Measurements from ENCODE around the gene GNAI3. TPM values are rescaled to one million over a fixed set of nuclear protein-coding genes. Genes with fewer than 3 reads are reported as not detected.

Gene GNAI3
- total and polyA plus RNA-seq, 2 donors (not counting 1 experiment from before 2014, with no cell fraction given): 11.4 to 14.4 TPM

- Histone ChIP-seq H4K20me1 (ENCODE audit: control insufficient read depth, extremely low read depth, insufficient read depth, low read length) (no peaks in the 10 kb centered on the region), H3K79me2 (ENCODE audit: control insufficient read depth, insufficient read depth, low read length) (no peaks in the 10 kb centered on the region), H3K27ac (ENCODE audit: insufficient read depth, low read length) (no peak overlapping the region), H3K4me1 (ENCODE audit: control insufficient read depth, extremely low read depth, insufficient read depth, low read length) (no peaks in the 10 kb centered on the region), H3K27me3 (ENCODE audit: control insufficient read depth, insufficient read depth, low read length) (peaks cover 25% of the 10 kb centered on the region), H3K4me3 (replicated peaks in 1 of 4; ENCODE audit: control extremely low read depth in 1 of 4, insufficient read depth in 1 of 4, low read depth in 3 of 4, low read length in 4 of 4) (no peak overlapping the region), H3K36me3 (ENCODE audit: control insufficient read depth, insufficient read depth, low read length) (no peaks in the 10 kb centered on the region), H3K4me2 (ENCODE audit: extremely low read depth, insufficient read depth, low read length) (no peak overlapping the region), H2AFZ (ENCODE audit: low read length) (no peak overlapping the region), H3K9ac (ENCODE audit: insufficient read depth, low read length) (no peak overlapping the region), H3K9me3 (ENCODE audit: control insufficient read depth, insufficient read depth, low read depth, low read length) (no peaks in the 10 kb centered on the region)
- TF ChIP-seq CTCF (conservative IDR thresholded peaks at IDR 0.05 in 1 of 2, IDR thresholded peaks at IDR 0.05 in 1 of 2; ENCODE audit: low read depth in 1 of 2, low read length in 2 of 2): no peak
- no peak for TF ChIP-seq EZH2 (IDR thresholded peaks at IDR 0.05; ENCODE audit: low read length, missing control alignments)
- peak in 1 of 2 donors; percentile 67 for DNase-seq (ENCODE audit: low read depth in 2 of 2)
Measured at GRCh38 chr1:109523706-109524105, 24.7 kb upstream of the GNAI3 start.

- Histone ChIP-seq H3K36me3 (ENCODE audit: control insufficient read depth, insufficient read depth, low read length) (no peaks in the 10 kb centered on the region), H3K9me3 (ENCODE audit: control insufficient read depth, insufficient read depth, low read depth, low read length) (no peaks in the 10 kb centered on the region), H4K20me1 (ENCODE audit: control insufficient read depth, extremely low read depth, insufficient read depth, low read length) (no peaks in the 10 kb centered on the region), H3K79me2 (ENCODE audit: control insufficient read depth, insufficient read depth, low read length) (no peaks in the 10 kb centered on the region), H3K27me3 (ENCODE audit: control insufficient read depth, insufficient read depth, low read length) (peaks cover 14% of the 10 kb centered on the region), H3K4me2 (ENCODE audit: extremely low read depth, insufficient read depth, low read length) (no peak overlapping the region), H2AFZ (ENCODE audit: low read length) (no peak overlapping the region), H3K9ac (ENCODE audit: insufficient read depth, low read length) (no peak overlapping the region), H3K27ac (ENCODE audit: insufficient read depth, low read length) (no peak overlapping the region), H3K4me1 (ENCODE audit: control insufficient read depth, extremely low read depth, insufficient read depth, low read length) (no peaks in the 10 kb centered on the region), H3K4me3 (replicated peaks in 1 of 4; ENCODE audit: control extremely low read depth in 1 of 4, insufficient read depth in 1 of 4, low read depth in 3 of 4, low read length in 4 of 4) (no peak overlapping the region)
- no peak for DNase-seq (ENCODE audit: low read depth in 2 of 2)
- TF ChIP-seq EZH2 (IDR thresholded peaks at IDR 0.05; ENCODE audit: low read length, missing control alignments) (no peak), CTCF (conservative IDR thresholded peaks at IDR 0.05 in 1 of 2, IDR thresholded peaks at IDR 0.05 in 1 of 2; ENCODE audit: low read depth in 1 of 2, low read length in 2 of 2) (no peak)
Measured at GRCh38 chr1:109527098-109527811, 21.2 kb upstream of the GNAI3 start.

GRCh38 chr1:109527846-109528695 lies 20.3 kb upstream of the GNAI3 start:
- no peak overlapping the region for H2AFZ ChIP-seq (ENCODE audit: low read length)
- TF ChIP-seq EZH2 (IDR thresholded peaks at IDR 0.05; ENCODE audit: low read length, missing control alignments): no peak
- no peak for TF ChIP-seq CTCF (conservative IDR thresholded peaks at IDR 0.05 in 1 of 2, IDR thresholded peaks at IDR 0.05 in 1 of 2; ENCODE audit: low read depth in 1 of 2, low read length in 2 of 2)
- peaks cover 2% of the 10 kb centered on the region for H3K4me1 ChIP-seq (ENCODE audit: control insufficient read depth, extremely low read depth, insufficient read depth, low read length)
- peaks cover 10% of the 10 kb centered on the region for H3K27me3 ChIP-seq (ENCODE audit: control insufficient read depth, insufficient read depth, low read length)
- H3K79me2 ChIP-seq (ENCODE audit: control insufficient read depth, insufficient read depth, low read length): no peaks in the 10 kb centered on the region
- no peaks in the 10 kb centered on the region for H4K20me1 ChIP-seq (ENCODE audit: control insufficient read depth, extremely low read depth, insufficient read depth, low read length)
- DNase-seq (ENCODE audit: low read depth in 2 of 2): no peak
- H3K9ac ChIP-seq (ENCODE audit: insufficient read depth, low read length): no peak overlapping the region
- H3K36me3 ChIP-seq (ENCODE audit: control insufficient read depth, insufficient read depth, low read length): no peaks in the 10 kb centered on the region
- H3K4me3 ChIP-seq (replicated peaks in 1 of 4; ENCODE audit: control extremely low read depth in 1 of 4, insufficient read depth in 1 of 4, low read depth in 3 of 4, low read length in 4 of 4): no peak overlapping the region
- H3K9me3 ChIP-seq (ENCODE audit: control insufficient read depth, insufficient read depth, low read depth, low read length): no peaks in the 10 kb centered on the region
- no peak overlapping the region for H3K4me2 ChIP-seq (ENCODE audit: extremely low read depth, insufficient read depth, low read length)
- no peak overlapping the region for H3K27ac ChIP-seq (ENCODE audit: insufficient read depth, low read length)
